ENCODE measurements around the gene POLA1.

POLA1 gene

GRCh38 chrX:24969812-24970211 lies 276.1 kb downstream of the POLA1 start:
- H3K4me1 ChIP-seq (ENCODE audit: insufficient read depth, insufficient read length), result no peaks in the 10 kb centered on the region
- H3K27me3 ChIP-seq (ENCODE audit: insufficient read depth, insufficient read length), result no peaks in the 10 kb centered on the region
- no peaks in the 10 kb centered on the region for H3K36me3 ChIP-seq (ENCODE audit: insufficient read depth, insufficient read length, low read length)
- no peaks in the 10 kb centered on the region for H3K9me3 ChIP-seq (ENCODE audit: insufficient read depth, low read length)
- no peak for DNase-seq (ENCODE audit: low read depth, low spot score)
- H3K9ac ChIP-seq (ENCODE audit: insufficient read length, low read depth), result no peak overlapping the region
- TF ChIP-seq ZNF274 (IDR thresholded peaks at IDR 0.05; ENCODE audit: low read depth, low read length) (no peak), YY1 (IDR thresholded peaks at IDR 0.05; ENCODE audit: insufficient read depth, insufficient read length) (no peak), SUZ12 (IDR thresholded peaks at IDR 0.05; ENCODE audit: extremely low read depth, insufficient read depth, insufficient read length) (no peak)
- no peak overlapping the region for H3K4me3 ChIP-seq (ENCODE audit: insufficient read length, low read depth)

DNA sequence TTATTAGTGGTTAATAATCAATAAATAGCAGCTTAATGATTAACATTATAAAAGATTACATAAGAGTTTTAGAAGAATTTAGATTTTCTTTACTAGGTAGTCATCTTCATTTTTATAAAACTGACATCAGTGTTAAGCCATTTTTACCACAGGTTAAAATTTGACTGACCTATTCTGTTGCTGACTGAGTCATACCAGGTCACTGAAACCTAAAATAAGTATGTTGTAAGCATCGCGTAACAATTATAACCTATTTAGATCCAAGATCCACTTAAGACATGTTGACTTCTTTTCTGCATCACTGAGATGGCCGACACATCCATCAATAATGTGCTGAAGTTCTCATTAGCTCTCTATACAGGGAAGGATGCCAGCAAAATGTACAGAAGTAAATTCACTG lies 285.4 kb downstream of the POLA1 start:
- Histone ChIP-seq H3K4me3 (ENCODE audit: insufficient read length, low read depth) (no peak overlapping the region), H3K4me1 (ENCODE audit: insufficient read depth, insufficient read length) (no peaks in the 10 kb centered on the region), H3K36me3 (ENCODE audit: insufficient read depth, insufficient read length, low read length) (no peaks in the 10 kb centered on the region), H3K27me3 (ENCODE audit: insufficient read depth, insufficient read length) (no peaks in the 10 kb centered on the region), H3K9ac (ENCODE audit: insufficient read length, low read depth) (no peak overlapping the region), H3K9me3 (ENCODE audit: insufficient read depth, low read length) (no peaks in the 10 kb centered on the region)
- DNase-seq (ENCODE audit: low read depth, low spot score), result no peak
- no peak for TF ChIP-seq SUZ12 (IDR thresholded peaks at IDR 0.05; ENCODE audit: extremely low read depth, insufficient read depth, insufficient read length)
- TF ChIP-seq YY1 (IDR thresholded peaks at IDR 0.05; ENCODE audit: insufficient read depth, insufficient read length), result no peak
- TF ChIP-seq ZNF274 (IDR thresholded peaks at IDR 0.05; ENCODE audit: low read depth, low read length), result no peak

DNA sequence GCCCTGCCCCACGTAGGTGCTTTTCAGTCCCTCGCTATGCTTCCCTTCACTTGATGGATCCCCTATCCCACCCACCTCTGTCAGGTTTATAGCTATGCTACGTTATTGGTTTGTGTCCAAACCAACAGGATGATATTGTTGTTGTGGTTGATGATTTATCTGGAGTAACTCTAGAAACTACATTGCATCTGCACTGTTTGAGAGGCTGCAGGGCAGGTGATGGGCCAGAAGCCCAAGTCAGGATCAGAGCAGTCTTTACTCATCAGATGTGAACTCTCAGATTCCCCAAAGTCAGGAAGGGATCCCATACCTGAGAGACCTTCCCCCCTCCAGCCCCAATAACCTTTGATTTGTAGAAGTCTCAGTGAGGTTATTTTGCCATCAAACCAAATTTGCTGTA lies 287.3 kb downstream of the POLA1 start:
- no peaks in the 10 kb centered on the region for H3K36me3 ChIP-seq (ENCODE audit: insufficient read depth, insufficient read length, low read length)
- no peak for TF ChIP-seq YY1 (IDR thresholded peaks at IDR 0.05; ENCODE audit: insufficient read depth, insufficient read length)
- TF ChIP-seq ZNF274 (IDR thresholded peaks at IDR 0.05; ENCODE audit: low read depth, low read length), result no peak
- TF ChIP-seq SUZ12 (IDR thresholded peaks at IDR 0.05; ENCODE audit: extremely low read depth, insufficient read depth, insufficient read length), result no peak
- no peaks in the 10 kb centered on the region for H3K27me3 ChIP-seq (ENCODE audit: insufficient read depth, insufficient read length)
- no peak for DNase-seq (ENCODE audit: low read depth, low spot score)
- no peaks in the 10 kb centered on the region for H3K9me3 ChIP-seq (ENCODE audit: insufficient read depth, low read length)
- H3K4me3 ChIP-seq (ENCODE audit: insufficient read length, low read depth), result no peak overlapping the region
- H3K4me1 ChIP-seq (ENCODE audit: insufficient read depth, insufficient read length), result no peaks in the 10 kb centered on the region
- H3K9ac ChIP-seq (ENCODE audit: insufficient read length, low read depth), result no peak overlapping the region

GRCh38 chrX:24982306-24982965 lies 288.7 kb downstream of the POLA1 start:
- Histone ChIP-seq H3K9ac (ENCODE audit: insufficient read length, low read depth) (no peak overlapping the region), H3K27me3 (ENCODE audit: insufficient read depth, insufficient read length) (no peaks in the 10 kb centered on the region), H3K4me3 (ENCODE audit: insufficient read length, low read depth) (no peak overlapping the region), H3K4me1 (ENCODE audit: insufficient read depth, insufficient read length) (no peaks in the 10 kb centered on the region), H3K9me3 (ENCODE audit: insufficient read depth, low read length) (no peaks in the 10 kb centered on the region), H3K36me3 (ENCODE audit: insufficient read depth, insufficient read length, low read length) (peaks cover under 1% of the 10 kb centered on the region)
- TF ChIP-seq SUZ12 (IDR thresholded peaks at IDR 0.05; ENCODE audit: extremely low read depth, insufficient read depth, insufficient read length) (no peak), YY1 (IDR thresholded peaks at IDR 0.05; ENCODE audit: insufficient read depth, insufficient read length) (no peak), ZNF274 (IDR thresholded peaks at IDR 0.05; ENCODE audit: low read depth, low read length) (no peak)
- no peak for DNase-seq (ENCODE audit: low read depth, low spot score)

GRCh38 chrX:24983931-24984330 lies 290.2 kb downstream of the POLA1 start:
- H3K9ac ChIP-seq (ENCODE audit: insufficient read length, low read depth), result no peak overlapping the region
- no peaks in the 10 kb centered on the region for H3K27me3 ChIP-seq (ENCODE audit: insufficient read depth, insufficient read length)
- no peaks in the 10 kb centered on the region for H3K4me1 ChIP-seq (ENCODE audit: insufficient read depth, insufficient read length)
- no peak overlapping the region for H3K4me3 ChIP-seq (ENCODE audit: insufficient read length, low read depth)
- no peaks in the 10 kb centered on the region for H3K9me3 ChIP-seq (ENCODE audit: insufficient read depth, low read length)
- no peak for DNase-seq (ENCODE audit: low read depth, low spot score)
- no peak for TF ChIP-seq YY1 (IDR thresholded peaks at IDR 0.05; ENCODE audit: insufficient read depth, insufficient read length)
- no peak for TF ChIP-seq ZNF274 (IDR thresholded peaks at IDR 0.05; ENCODE audit: low read depth, low read length)
- TF ChIP-seq SUZ12 (IDR thresholded peaks at IDR 0.05; ENCODE audit: extremely low read depth, insufficient read depth, insufficient read length), result no peak
- H3K36me3 ChIP-seq (ENCODE audit: insufficient read depth, insufficient read length, low read length), result peaks cover 5% of the 10 kb centered on the region

GRCh38 chrX:24985120-24985519 lies 291.4 kb downstream of the POLA1 start:
- DNase-seq (ENCODE audit: low read depth, low spot score), result no peak
- Histone ChIP-seq H3K36me3 (ENCODE audit: insufficient read depth, insufficient read length, low read length) (peaks cover 5% of the 10 kb centered on the region), H3K4me1 (ENCODE audit: insufficient read depth, insufficient read length) (no peaks in the 10 kb centered on the region), H3K9ac (ENCODE audit: insufficient read length, low read depth) (no peak overlapping the region), H3K4me3 (ENCODE audit: insufficient read length, low read depth) (no peak overlapping the region), H3K9me3 (ENCODE audit: insufficient read depth, low read length) (no peaks in the 10 kb centered on the region), H3K27me3 (ENCODE audit: insufficient read depth, insufficient read length) (no peaks in the 10 kb centered on the region)
- TF ChIP-seq SUZ12 (IDR thresholded peaks at IDR 0.05; ENCODE audit: extremely low read depth, insufficient read depth, insufficient read length) (no peak), YY1 (IDR thresholded peaks at IDR 0.05; ENCODE audit: insufficient read depth, insufficient read length) (no peak), ZNF274 (IDR thresholded peaks at IDR 0.05; ENCODE audit: low read depth, low read length) (no peak)

DNA sequence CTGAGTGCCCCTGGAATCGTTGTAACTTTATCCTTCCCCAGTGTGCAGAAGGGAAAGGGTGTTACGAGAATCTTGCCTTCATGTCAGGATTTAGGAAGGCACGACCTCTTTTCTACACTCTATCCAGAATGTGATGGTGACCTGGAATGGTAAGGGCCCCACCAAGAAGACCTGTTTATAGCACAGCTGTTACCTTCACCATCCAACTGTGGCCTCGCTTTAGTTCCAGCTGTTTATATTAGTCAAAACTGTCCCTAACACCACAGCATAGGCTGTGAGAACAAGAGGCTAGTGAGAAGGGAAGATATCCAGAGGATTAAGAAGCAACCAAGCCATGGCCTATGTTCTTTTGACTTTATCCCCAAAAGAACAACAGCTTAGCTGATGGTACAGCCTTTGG lies 294.0 kb downstream of the POLA1 start:
- Histone ChIP-seq H3K9me3 (ENCODE audit: insufficient read depth, low read length) (no peaks in the 10 kb centered on the region), H3K27me3 (ENCODE audit: insufficient read depth, insufficient read length) (no peaks in the 10 kb centered on the region), H3K9ac (ENCODE audit: insufficient read length, low read depth) (no peak overlapping the region), H3K36me3 (ENCODE audit: insufficient read depth, insufficient read length, low read length) (peaks cover 5% of the 10 kb centered on the region), H3K4me1 (ENCODE audit: insufficient read depth, insufficient read length) (no peaks in the 10 kb centered on the region), H3K4me3 (ENCODE audit: insufficient read length, low read depth) (no peak overlapping the region)
- no peak for DNase-seq (ENCODE audit: low read depth, low spot score)
- TF ChIP-seq ZNF274 (IDR thresholded peaks at IDR 0.05; ENCODE audit: low read depth, low read length), result no peak
- TF ChIP-seq YY1 (IDR thresholded peaks at IDR 0.05; ENCODE audit: insufficient read depth, insufficient read length), result no peak
- no peak for TF ChIP-seq SUZ12 (IDR thresholded peaks at IDR 0.05; ENCODE audit: extremely low read depth, insufficient read depth, insufficient read length)

All from NT2/D1 (cell line).